ENCODE measurements around the gene PSMB3.

The PSMB3 gene

GRCh38 chr17:38761612-38762011, 9.1 kb downstream of the PSMB3 start:
- peaks cover 91% of the 10 kb centered on the region for H3K36me3 ChIP-seq (ENCODE audit: insufficient read depth, low read length)
- no peak overlapping the region for H2AFZ ChIP-seq (ENCODE audit: low read depth, low read length)
- no peak overlapping the region for H3K27ac ChIP-seq (ENCODE audit: low read length)
- peaks cover 6% of the 10 kb centered on the region; the same call in 1 of the 2 replicates for H3K79me2 ChIP-seq (ENCODE audit: insufficient read depth, low read length)
- ATAC-seq (ENCODE audit: insufficient read depth, low read depth): peak; percentile 69
- H3K4me1 ChIP-seq (ENCODE audit: insufficient read depth, low read length): no peaks in the 10 kb centered on the region; the same call in 1 of the 2 replicates
- H3K9ac ChIP-seq (ENCODE audit: low read depth, low read length): no peak overlapping the region
- peaks cover 25% of the 10 kb centered on the region; the same call in 1 of the 2 replicates for H4K20me1 ChIP-seq (ENCODE audit: insufficient read depth, low read length)
- no peak for TF ChIP-seq EZH2 (IDR thresholded peaks at IDR 0.05; ENCODE audit: borderline replicate concordance, low read depth, low read length, severe bottlenecking)
- peak; percentile 63 for TF ChIP-seq CTCF (IDR thresholded peaks at IDR 0.05; ENCODE audit: borderline replicate concordance, extremely low read depth, low read length, poor library complexity, severe bottlenecking)
- no peak overlapping the region for H3K4me3 ChIP-seq (ENCODE audit: low read depth in 1 of 2, low read length in 2 of 2)
- H3K27me3 ChIP-seq (ENCODE audit: insufficient read depth, low read length, poor library complexity): no peaks in the 10 kb centered on the region
- no peak overlapping the region for H3K4me2 ChIP-seq (ENCODE audit: insufficient read depth, low read length)
- peak; percentile 53 for DNase-seq
- H3K9me3 ChIP-seq (ENCODE audit: insufficient read depth, low read length, severe bottlenecking): no peaks in the 10 kb centered on the region

- H3K27me3 ChIP-seq (ENCODE audit: insufficient read depth, low read length, poor library complexity): no peaks in the 10 kb centered on the region
- no peak overlapping the region for H3K27ac ChIP-seq (ENCODE audit: low read length)
- peaks cover 2% of the 10 kb centered on the region; the same call in 1 of the 2 replicates for H3K79me2 ChIP-seq (ENCODE audit: insufficient read depth, low read length)
- peaks cover 28% of the 10 kb centered on the region; the same call in 1 of the 2 replicates for H4K20me1 ChIP-seq (ENCODE audit: insufficient read depth, low read length)
- H3K9ac ChIP-seq (ENCODE audit: low read depth, low read length): no peak overlapping the region
- no peaks in the 10 kb centered on the region; the same call in 1 of the 2 replicates for H3K4me1 ChIP-seq (ENCODE audit: insufficient read depth, low read length)
- no peak overlapping the region for H3K4me2 ChIP-seq (ENCODE audit: insufficient read depth, low read length)
- ATAC-seq (ENCODE audit: insufficient read depth, low read depth) (no peak), DNase-seq (no peak)
- H2AFZ ChIP-seq (ENCODE audit: low read depth, low read length): no peak overlapping the region
- no peak overlapping the region for H3K4me3 ChIP-seq (ENCODE audit: low read depth in 1 of 2, low read length in 2 of 2)
- H3K9me3 ChIP-seq (ENCODE audit: insufficient read depth, low read length, severe bottlenecking): no peaks in the 10 kb centered on the region
- TF ChIP-seq EZH2 (IDR thresholded peaks at IDR 0.05; ENCODE audit: borderline replicate concordance, low read depth, low read length, severe bottlenecking): no peak
- no peak for TF ChIP-seq CTCF (IDR thresholded peaks at IDR 0.05; ENCODE audit: borderline replicate concordance, extremely low read depth, low read length, poor library complexity, severe bottlenecking)
- H3K36me3 ChIP-seq (ENCODE audit: insufficient read depth, low read length): peaks cover 90% of the 10 kb centered on the region
Observed at GRCh38 chr17:38762231-38762630, 9.7 kb downstream of the PSMB3 start.

GRCh38 chr17:38766341-38766740, 13.8 kb downstream of the PSMB3 start:
- Histone ChIP-seq H3K9ac (ENCODE audit: low read depth, low read length) (no peak overlapping the region), H3K36me3 (ENCODE audit: insufficient read depth, low read length) (peaks cover 93% of the 10 kb centered on the region), H3K9me3 (ENCODE audit: insufficient read depth, low read length, severe bottlenecking) (no peaks in the 10 kb centered on the region), H3K27me3 (ENCODE audit: insufficient read depth, low read length, poor library complexity) (no peaks in the 10 kb centered on the region), H3K4me3 (ENCODE audit: low read depth in 1 of 2, low read length in 2 of 2) (no peak overlapping the region), H2AFZ (ENCODE audit: low read depth, low read length) (no peak overlapping the region), H3K4me2 (ENCODE audit: insufficient read depth, low read length) (no peak overlapping the region), H4K20me1 (ENCODE audit: insufficient read depth, low read length) (peaks cover 32% of the 10 kb centered on the region), H3K27ac (ENCODE audit: low read length) (no peak overlapping the region), H3K79me2 (ENCODE audit: insufficient read depth, low read length) (no peaks in the 10 kb centered on the region), H3K4me1 (ENCODE audit: insufficient read depth, low read length) (no peaks in the 10 kb centered on the region)
- DNase-seq: no peak
- no peak for ATAC-seq (ENCODE audit: insufficient read depth, low read depth)
- TF ChIP-seq CTCF (IDR thresholded peaks at IDR 0.05; ENCODE audit: borderline replicate concordance, extremely low read depth, low read length, poor library complexity, severe bottlenecking) (no peak), EZH2 (IDR thresholded peaks at IDR 0.05; ENCODE audit: borderline replicate concordance, low read depth, low read length, severe bottlenecking) (no peak)

- Histone ChIP-seq H3K27me3 (ENCODE audit: insufficient read depth, low read length, poor library complexity) (no peaks in the 10 kb centered on the region), H3K27ac (ENCODE audit: low read length) (no peak overlapping the region), H3K9ac (ENCODE audit: low read depth, low read length) (no peak overlapping the region), H3K79me2 (ENCODE audit: insufficient read depth, low read length) (no peaks in the 10 kb centered on the region), H4K20me1 (ENCODE audit: insufficient read depth, low read length) (peaks cover 32% of the 10 kb centered on the region), H3K4me1 (ENCODE audit: insufficient read depth, low read length) (no peaks in the 10 kb centered on the region), H3K36me3 (ENCODE audit: insufficient read depth, low read length) (peaks cover 97% of the 10 kb centered on the region), H2AFZ (ENCODE audit: low read depth, low read length) (no peak overlapping the region), H3K9me3 (ENCODE audit: insufficient read depth, low read length, severe bottlenecking) (no peaks in the 10 kb centered on the region), H3K4me2 (ENCODE audit: insufficient read depth, low read length) (no peak overlapping the region), H3K4me3 (ENCODE audit: low read depth in 1 of 2, low read length in 2 of 2) (no peak overlapping the region)
- TF ChIP-seq EZH2 (IDR thresholded peaks at IDR 0.05; ENCODE audit: borderline replicate concordance, low read depth, low read length, severe bottlenecking) (no peak), CTCF (IDR thresholded peaks at IDR 0.05; ENCODE audit: borderline replicate concordance, extremely low read depth, low read length, poor library complexity, severe bottlenecking) (no peak)
- no peak for ATAC-seq (ENCODE audit: insufficient read depth, low read depth)
- DNase-seq: no peak
Observed at GRCh38 chr17:38768417-38768816, 15.9 kb downstream of the PSMB3 start.

Data from DND-41 (cell line).